CD4-positive, alpha-beta T cell treated with Interleukin-6 for 4 hours (primary cell): Measurements from ENCODE around the gene PTGFRN.
"Not testable (repeated sequence)": the region's sequence is repeated elsewhere in the genome, so short reads cannot be mapped to it uniquely, and the experiment has no call there.

Experiments used
- DNase-seq: peaks from one replicate; pipeline ENCODE4 v3.0.0-alpha.2; 2020; ENCODE audit warnings: mixed read lengths

Gene PTGFRN

GRCh38 chr1:116918714-116919357 lies 9.1 kb downstream of the PTGFRN start:
- DNase-seq: no peak

GRCh38 chr1:116919802-116920201 lies 10.1 kb downstream of the PTGFRN start:
- DNase-seq: no peak

GRCh38 chr1:116920211-116920610 lies 10.5 kb downstream of the PTGFRN start:
- DNase-seq: no peak

- DNase-seq: no peak
Observed at GRCh38 chr1:116921301-116921885, 11.7 kb downstream of the PTGFRN start.

- DNase-seq: no peak
Observed at GRCh38 chr1:116921937-116922336, 12.2 kb downstream of the PTGFRN start.

- DNase-seq: no peak
Observed at GRCh38 chr1:116923421-116923820, 13.7 kb downstream of the PTGFRN start.

- no peak for DNase-seq
Observed at GRCh38 chr1:116927049-116927798, 17.5 kb downstream of the PTGFRN start.

- DNase-seq: no peak
Observed at GRCh38 chr1:116929961-116930592, 20.4 kb downstream of the PTGFRN start.

GRCh38 chr1:116931016-116931918 lies 21.6 kb downstream of the PTGFRN start:
- DNase-seq: no peak

- no peak for DNase-seq
Observed at GRCh38 chr1:116933606-116934515, 24.1 kb downstream of the PTGFRN start.

GRCh38 chr1:116934586-116935207 lies 25.0 kb downstream of the PTGFRN start:
- no peak for DNase-seq

- DNase-seq: no peak
Observed at GRCh38 chr1:116938216-116938615, 28.5 kb downstream of the PTGFRN start.

- not testable (repeated sequence) for DNase-seq
Observed at GRCh38 chr1:116939780-116940543, 30.2 kb downstream of the PTGFRN start.

- no peak for DNase-seq
Observed at GRCh38 chr1:116940814-116941599, 31.3 kb downstream of the PTGFRN start.

GRCh38 chr1:116941670-116942069 lies 32.0 kb downstream of the PTGFRN start:
- DNase-seq: no peak

GRCh38 chr1:116942344-116942743 lies 32.6 kb downstream of the PTGFRN start:
- DNase-seq: no peak

GRCh38 chr1:116943438-116943837 lies 33.7 kb downstream of the PTGFRN start:
- no peak for DNase-seq

GRCh38 chr1:116944613-116945012 lies 34.9 kb downstream of the PTGFRN start:
- DNase-seq: no peak

GRCh38 chr1:116945421-116945820 lies 35.7 kb downstream of the PTGFRN start:
- no peak for DNase-seq
